Stimulated activated CD8-positive, alpha-beta memory T cell treated with anti-CD3 and anti-CD28 coated beads, Interleukin-4, amount 100 ng/mL, for 24 hours (primary cell): ENCODE results near the gene OCRL.
"Not testable (repeated sequence)": the region's sequence is repeated elsewhere in the genome, so short reads cannot be mapped to it uniquely, and the experiment has no call there.

Experiments
- DNase-seq: peaks from one replicate; pipeline ENCODE4 v3.0.0-alpha.2; 2020; ENCODE audit warnings: low read depth

Gene OCRL

GRCh38 chrX:129534816-129535578 lies 5.1 kb upstream of the OCRL start:
- DNase-seq: no peak

GRCh38 chrX:129540722-129541184 lies 694 bp downstream of the OCRL start:
- no peak for DNase-seq

- no peak for DNase-seq
These were observed 4.7 kb downstream of the OCRL start for GRCh38 chrX:129544780-129545179.

GRCh38 chrX:129545408-129545807 lies 5.3 kb downstream of the OCRL start:
- no peak for DNase-seq

GRCh38 chrX:129549124-129549523 lies 9.1 kb downstream of the OCRL start:
- DNase-seq: no peak

GRCh38 chrX:129553619-129554288 lies 13.7 kb downstream of the OCRL start:
- DNase-seq: no peak

GRCh38 chrX:129554816-129555215 lies 14.8 kb downstream of the OCRL start:
- not testable (repeated sequence) for DNase-seq

GRCh38 chrX:129556806-129557315 lies 16.8 kb downstream of the OCRL start:
- no peak for DNase-seq

- no peak for DNase-seq
These were observed 17.9 kb downstream of the OCRL start for GRCh38 chrX:129557844-129558480.

GRCh38 chrX:129559783-129560182 lies 19.7 kb downstream of the OCRL start:
- DNase-seq: no peak

GRCh38 chrX:129561453-129561852 lies 21.4 kb downstream of the OCRL start:
- no peak for DNase-seq

GRCh38 chrX:129564345-129564744 lies 24.3 kb downstream of the OCRL start:
- not testable (repeated sequence) for DNase-seq

GRCh38 chrX:129565046-129565650 lies 25.1 kb downstream of the OCRL start:
- DNase-seq: no peak

- DNase-seq: no peak
These were observed 26.0 kb downstream of the OCRL start for GRCh38 chrX:129566073-129566472.

GRCh38 chrX:129568349-129568748 lies 28.3 kb downstream of the OCRL start:
- DNase-seq: no peak

- DNase-seq: no peak
These were observed 32.4 kb downstream of the OCRL start for GRCh38 chrX:129572422-129572821.

- not testable (repeated sequence) for DNase-seq
These were observed 33.6 kb downstream of the OCRL start for GRCh38 chrX:129573652-129574051.

GRCh38 chrX:129574214-129574613 lies 34.2 kb downstream of the OCRL start:
- DNase-seq: no peak

GRCh38 chrX:129576539-129576938 lies 36.5 kb downstream of the OCRL start:
- no peak for DNase-seq

- DNase-seq: no peak
These were observed 37.4 kb downstream of the OCRL start for GRCh38 chrX:129577473-129577872.

- DNase-seq: no peak
These were observed 37.8 kb downstream of the OCRL start for GRCh38 chrX:129577877-129578276.

- no peak for DNase-seq
These were observed 41.8 kb downstream of the OCRL start for GRCh38 chrX:129581904-129582303.
